Rectal smooth muscle tissue (tissue), 1 donor: ENCODE measurements around the gene FAT1.
"Not testable (repeated sequence)": the region's sequence is repeated elsewhere in the genome, so short reads cannot be mapped to it uniquely, and the experiment has no call there.

Experiments used
- H3K27ac ChIP-seq: one replicate; pipeline ENCODE4 v1.7.0; 2013; ENCODE audit warnings: low read depth, low read length, inconsistent platforms
- H3K27me3 ChIP-seq: one replicate; pipeline ENCODE4 v1.7.0; 2013; ENCODE audit warnings: low read length; ENCODE audit not compliant: control insufficient read depth, insufficient read depth
- H3K36me3 ChIP-seq: one replicate; pipeline ENCODE4 v1.7.0; 2013; ENCODE audit warnings: low read length; ENCODE audit not compliant: control insufficient read depth, insufficient read depth
- H3K4me1 ChIP-seq: one replicate; pipeline ENCODE4 v1.7.0; 2013; ENCODE audit warnings: low read length; ENCODE audit not compliant: control insufficient read depth, insufficient read depth
- H3K4me3 ChIP-seq: one replicate; pipeline ENCODE4 v1.7.0; 2013; ENCODE audit warnings: low read length
- H3K9ac ChIP-seq: one replicate; pipeline ENCODE4 v1.7.0; 2013; ENCODE audit warnings: low read length

The FAT1 gene

GRCh38 chr4:186761956-186762355 lies 38.3 kb upstream of the FAT1 start:
- not testable (repeated sequence) for H3K36me3 ChIP-seq, H3K27me3 ChIP-seq, H3K4me1 ChIP-seq, H3K27ac ChIP-seq, H3K9ac ChIP-seq, H3K4me3 ChIP-seq

GRCh38 chr4:186761393-186761792 lies 37.7 kb upstream of the FAT1 start:
- Histone ChIP-seq H3K27me3 (no peaks in the 10 kb centered on the region), H3K9ac (no peak overlapping the region), H3K4me3 (no peak overlapping the region), H3K27ac (no peak overlapping the region), H3K36me3 (no peaks in the 10 kb centered on the region), H3K4me1 (no peaks in the 10 kb centered on the region)

- H3K27me3 ChIP-seq, result no peaks in the 10 kb centered on the region
- no peak overlapping the region for H3K27ac ChIP-seq
- H3K4me1 ChIP-seq, result no peaks in the 10 kb centered on the region
- no peak overlapping the region for H3K4me3 ChIP-seq
- no peak overlapping the region for H3K9ac ChIP-seq
- H3K36me3 ChIP-seq, result no peaks in the 10 kb centered on the region
Measured at GRCh38 chr4:186760576-186760975, 36.9 kb upstream of the FAT1 start.

- no peaks in the 10 kb centered on the region for H3K4me1 ChIP-seq
- no peak overlapping the region for H3K4me3 ChIP-seq
- H3K9ac ChIP-seq, result no peak overlapping the region
- no peak overlapping the region for H3K27ac ChIP-seq
- no peaks in the 10 kb centered on the region for H3K27me3 ChIP-seq
- no peaks in the 10 kb centered on the region for H3K36me3 ChIP-seq
Measured at GRCh38 chr4:186759990-186760389, 36.3 kb upstream of the FAT1 start.

GRCh38 chr4:186758929-186759682 lies 35.5 kb upstream of the FAT1 start:
- Histone ChIP-seq H3K4me1 (no peaks in the 10 kb centered on the region), H3K4me3 (no peak overlapping the region), H3K27me3 (no peaks in the 10 kb centered on the region), H3K9ac (no peak overlapping the region), H3K27ac (no peak overlapping the region), H3K36me3 (no peaks in the 10 kb centered on the region)

- no peaks in the 10 kb centered on the region for H3K4me1 ChIP-seq
- H3K27ac ChIP-seq, result no peak overlapping the region
- no peaks in the 10 kb centered on the region for H3K36me3 ChIP-seq
- H3K9ac ChIP-seq, result no peak overlapping the region
- no peak overlapping the region for H3K4me3 ChIP-seq
- no peaks in the 10 kb centered on the region for H3K27me3 ChIP-seq
Measured at GRCh38 chr4:186757696-186758355, 34.2 kb upstream of the FAT1 start.

GRCh38 chr4:186756550-186756949 lies 32.9 kb upstream of the FAT1 start:
- H3K4me1 ChIP-seq, H3K27me3 ChIP-seq, H3K9ac ChIP-seq, H3K36me3 ChIP-seq, H3K4me3 ChIP-seq, H3K27ac ChIP-seq: not testable (repeated sequence)

GRCh38 chr4:186755550-186756519 lies 32.2 kb upstream of the FAT1 start:
- no peaks in the 10 kb centered on the region for H3K27me3 ChIP-seq
- no peak overlapping the region for H3K4me3 ChIP-seq
- no peak overlapping the region for H3K27ac ChIP-seq
- no peaks in the 10 kb centered on the region for H3K36me3 ChIP-seq
- H3K9ac ChIP-seq, result no peak overlapping the region
- H3K4me1 ChIP-seq, result no peaks in the 10 kb centered on the region

- Histone ChIP-seq H3K4me1 (no peaks in the 10 kb centered on the region), H3K4me3 (no peak overlapping the region), H3K27me3 (no peaks in the 10 kb centered on the region), H3K9ac (no peak overlapping the region), H3K27ac (no peak overlapping the region), H3K36me3 (no peaks in the 10 kb centered on the region)
Measured at GRCh38 chr4:186754976-186755375, 31.3 kb upstream of the FAT1 start.

GRCh38 chr4:186752325-186752724 lies 28.7 kb upstream of the FAT1 start:
- Histone ChIP-seq H3K9ac (no peak overlapping the region), H3K4me1 (no peaks in the 10 kb centered on the region), H3K4me3 (no peak overlapping the region), H3K27me3 (no peaks in the 10 kb centered on the region), H3K36me3 (no peaks in the 10 kb centered on the region), H3K27ac (no peak overlapping the region)

GRCh38 chr4:186749611-186750281 lies 26.1 kb upstream of the FAT1 start:
- Histone ChIP-seq H3K36me3 (no peaks in the 10 kb centered on the region), H3K4me1 (no peaks in the 10 kb centered on the region), H3K27ac (no peak overlapping the region), H3K9ac (no peak overlapping the region), H3K27me3 (no peaks in the 10 kb centered on the region), H3K4me3 (no peak overlapping the region)

- Histone ChIP-seq H3K36me3 (no peaks in the 10 kb centered on the region), H3K27ac (no peak overlapping the region), H3K9ac (no peak overlapping the region), H3K4me3 (no peak overlapping the region), H3K4me1 (no peaks in the 10 kb centered on the region), H3K27me3 (no peaks in the 10 kb centered on the region)
Measured at GRCh38 chr4:186746581-186746980, 22.9 kb upstream of the FAT1 start.
